Mesendoderm (in vitro differentiated cells): ENCODE results near the gene RPRD1B.

Experiments used
- DNase-seq: peaks from one replicate; pipeline ENCODE4 v3.0.0; 2013
- H2AK5ac ChIP-seq: 2 replicates; pipeline ENCODE4 v1.6.1; 2013; ENCODE audit warnings: low read length, inconsistent platforms
- H2BK120ac ChIP-seq: 2 replicates; pipeline ENCODE4 v1.6.1; 2013; ENCODE audit warnings: low read depth, mild to moderate bottlenecking, low read length, moderate library complexity, mixed read lengths
- H2BK15ac ChIP-seq: replicated peaks from 2 replicates; pipeline ENCODE4 v1.6.1; 2013; ENCODE audit warnings: low read depth, mild to moderate bottlenecking, moderate library complexity
- H2BK5ac ChIP-seq: 2 replicates; pipeline ENCODE4 v1.6.1; 2013; ENCODE audit warnings: low read length, inconsistent platforms
- H3K18ac ChIP-seq: 2 replicates; pipeline ENCODE4 v1.6.1; 2013; ENCODE audit warnings: mild to moderate bottlenecking, low read length, mixed read lengths
- H3K23ac ChIP-seq: one replicate; pipeline ENCODE4 v1.6.1; 2013; ENCODE audit warnings: low read length
- H3K27ac ChIP-seq: 2 replicates; pipeline ENCODE4 v1.5.1; 2013; ENCODE audit warnings: low read depth, mild to moderate bottlenecking, inconsistent platforms, low read length, moderate library complexity
- H3K27me3 ChIP-seq: 2 replicates; pipeline ENCODE4 v1.6.1; 2013; ENCODE audit warnings: low read length, control low read depth, mild to moderate bottlenecking, inconsistent platforms; ENCODE audit not compliant: insufficient read depth, poor library complexity
- H3K36me3 ChIP-seq: 2 replicates; pipeline ENCODE4 v1.6.1; 2013; ENCODE audit warnings: low read length, inconsistent platforms; ENCODE audit not compliant: control insufficient read depth, insufficient read depth
- H3K4ac ChIP-seq: one replicate; pipeline ENCODE4 v1.6.1; 2013; ENCODE audit warnings: low read depth, mild to moderate bottlenecking, low read length, moderate library complexity
- H3K4me1 ChIP-seq: 2 replicates; pipeline ENCODE4 v1.6.1; 2013; ENCODE audit warnings: low read depth, low read length, inconsistent platforms; ENCODE audit not compliant: control insufficient read depth
- H3K4me2 ChIP-seq: 2 replicates; pipeline ENCODE4 v1.6.1; 2013; ENCODE audit warnings: low read length
- H3K4me3 ChIP-seq: 2 replicates; pipeline ENCODE4 v1.5.1; 2013; ENCODE audit warnings: mild to moderate bottlenecking, low read length
- H3K56ac ChIP-seq: one replicate; pipeline ENCODE4 v1.6.1; 2013; ENCODE audit warnings: low read length
- H3K79me1 ChIP-seq: 2 replicates; pipeline ENCODE4 v1.6.1; 2013; ENCODE audit warnings: low read length, inconsistent platforms
- H3K79me2 ChIP-seq: 2 replicates; pipeline ENCODE4 v1.6.1; 2013; ENCODE audit warnings: mild to moderate bottlenecking, low read length; ENCODE audit not compliant: control insufficient read depth, insufficient read depth
- H3K9ac ChIP-seq: 2 replicates; pipeline ENCODE4 v1.6.1; 2013; ENCODE audit warnings: low read length, inconsistent platforms
- H4K5ac ChIP-seq: one replicate; pipeline ENCODE4 v1.6.1; 2013; ENCODE audit warnings: low read length
- H4K8ac ChIP-seq: one replicate; pipeline ENCODE4 v1.6.1; 2013; ENCODE audit warnings: low read depth, mild to moderate bottlenecking, control low read depth, low read length, moderate library complexity
- WGBS: extraction: QIAGEN DNeasy Blood & Tissue Kit; methylation state at CpG from one replicate; pipeline ENCODE4 v1.1.7; 2013; ENCODE audit warnings: low lambda C conversion rate, missing lambda C conversion rate; ENCODE audit not compliant: insufficient coverage; ENCODE audit errors: extremely low coverage; 5-methylcytosine and 5-hydroxymethylcytosine counted together

RPRD1B gene

DNA sequence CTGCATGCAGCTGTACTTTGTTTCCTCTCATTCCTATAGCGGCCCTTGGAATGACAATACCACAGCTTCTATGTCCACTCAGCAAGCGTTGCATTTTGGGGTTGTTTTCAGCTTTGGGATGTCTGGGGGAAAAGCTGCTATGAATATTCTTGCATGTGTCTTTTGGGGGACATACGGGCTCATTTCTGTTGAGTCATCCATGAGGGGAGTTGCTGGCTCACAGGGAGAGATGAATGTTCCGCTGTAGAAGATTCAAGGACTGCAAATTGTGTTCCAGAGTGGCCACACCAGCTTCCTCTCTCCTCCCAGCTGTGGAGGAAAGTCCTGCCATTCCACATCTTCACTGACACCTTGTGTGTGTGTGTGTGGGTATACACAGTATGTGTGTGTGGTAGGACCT lies 88.2 kb downstream of the RPRD1B start:
- no peaks in the 10 kb centered on the region for H3K36me3 ChIP-seq
- no peak overlapping the region for H3K4me2 ChIP-seq
- H3K23ac ChIP-seq, result no peak overlapping the region
- no peak overlapping the region for H3K27ac ChIP-seq
- peak overlapping the region; percentile 7 for H3K56ac ChIP-seq
- no peaks in the 10 kb centered on the region for H3K79me1 ChIP-seq
- no peak overlapping the region for H2BK120ac ChIP-seq
- H3K4me1 ChIP-seq, result no peaks in the 10 kb centered on the region
- H2AK5ac ChIP-seq, result no peak overlapping the region
- no peak for DNase-seq
- H3K79me2 ChIP-seq, result no peaks in the 10 kb centered on the region
- H2BK5ac ChIP-seq, result no peak overlapping the region
- H3K4me3 ChIP-seq, result no peak overlapping the region
- no peaks in the 10 kb centered on the region for H3K27me3 ChIP-seq
- no peak overlapping the region for H3K4ac ChIP-seq
- no peak overlapping the region for H2BK15ac ChIP-seq
- no peak overlapping the region for H4K8ac ChIP-seq
- WGBS, result no CpG with 5 or more reads among the region's 4 CpGs
- no peak overlapping the region for H3K9ac ChIP-seq
- H4K5ac ChIP-seq, result no peak overlapping the region
- no peak overlapping the region for H3K18ac ChIP-seq

GRCh38 chr20:38123021-38123587 lies 89.6 kb downstream of the RPRD1B start:
- Histone ChIP-seq H3K36me3 (no peaks in the 10 kb centered on the region), H3K4me2 (no peak overlapping the region), H3K27ac (peak overlapping the region; percentile 61), H3K4me3 (no peak overlapping the region), H3K79me2 (no peaks in the 10 kb centered on the region), H3K18ac (no peak overlapping the region), H3K23ac (no peak overlapping the region), H2BK120ac (no peak overlapping the region), H3K56ac (no peak overlapping the region), H3K9ac (no peak overlapping the region), H4K5ac (no peak overlapping the region), H3K79me1 (no peaks in the 10 kb centered on the region), H4K8ac (no peak overlapping the region), H3K27me3 (no peaks in the 10 kb centered on the region), H3K4ac (no peak overlapping the region), H2AK5ac (no peak overlapping the region), H3K4me1 (no peaks in the 10 kb centered on the region), H2BK5ac (no peak overlapping the region), H2BK15ac (no peak overlapping the region)
- WGBS, result no CpG with 5 or more reads among the region's 4 CpGs
- peak; percentile 56 for DNase-seq

DNA sequence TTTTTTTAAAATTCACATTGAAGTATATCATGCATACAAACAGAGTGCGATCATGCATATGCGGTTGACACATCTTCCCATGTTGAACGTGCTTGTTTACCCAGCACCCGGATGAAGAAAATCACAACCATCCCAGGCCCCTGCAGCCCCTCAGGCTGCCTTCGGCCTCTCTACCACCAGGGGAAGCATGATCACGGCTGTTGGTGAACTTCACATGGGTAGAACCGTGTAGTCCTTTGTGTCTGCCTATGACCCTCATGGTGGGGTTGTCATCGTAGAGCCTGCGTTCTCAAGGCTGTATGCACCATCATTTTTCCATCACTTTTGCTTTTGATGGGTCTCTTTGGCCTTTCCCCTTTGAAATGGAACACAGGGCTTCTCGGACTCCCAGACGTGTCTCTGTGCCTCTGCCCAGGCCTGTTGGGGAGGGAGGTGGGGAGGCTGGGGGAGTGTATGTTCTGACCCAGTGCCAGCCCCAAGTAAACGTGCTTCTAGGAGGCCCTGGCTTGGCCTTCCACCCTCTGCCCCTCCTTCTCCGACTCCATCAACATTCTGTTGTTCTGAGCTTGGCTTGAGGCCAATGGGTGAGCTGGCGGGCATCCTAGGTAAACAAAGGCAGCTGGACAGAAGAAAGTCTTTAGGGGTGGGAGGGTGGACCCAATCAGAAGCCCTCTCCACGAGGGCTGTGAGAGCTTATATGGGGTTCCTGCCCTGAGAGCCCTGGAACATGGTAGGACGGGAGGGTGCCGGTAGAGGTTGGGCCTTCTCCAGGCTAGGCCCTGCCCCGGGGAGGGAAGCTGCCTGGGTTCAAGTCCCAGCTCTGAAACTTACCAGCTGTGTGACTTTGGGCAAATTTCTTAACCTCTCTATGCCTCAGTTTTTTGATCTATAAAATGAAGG lies 91.9 kb downstream of the RPRD1B start:
- H3K56ac ChIP-seq, result no peak overlapping the region
- H3K23ac ChIP-seq, result no peak overlapping the region
- no peak overlapping the region for H4K8ac ChIP-seq
- no peak for DNase-seq
- H3K79me1 ChIP-seq, result no peaks in the 10 kb centered on the region
- H2BK15ac ChIP-seq, result no peak overlapping the region
- no peak overlapping the region for H3K4me2 ChIP-seq
- no peak overlapping the region for H3K4ac ChIP-seq
- no peak overlapping the region for H3K9ac ChIP-seq
- no peaks in the 10 kb centered on the region for H3K36me3 ChIP-seq
- no peaks in the 10 kb centered on the region for H3K27me3 ChIP-seq
- no peak overlapping the region for H3K18ac ChIP-seq
- H3K4me1 ChIP-seq, result no peaks in the 10 kb centered on the region
- no peak overlapping the region for H3K27ac ChIP-seq
- no peaks in the 10 kb centered on the region for H3K79me2 ChIP-seq
- no peak overlapping the region for H2BK5ac ChIP-seq
- no CpG with 5 or more reads among the region's 18 CpGs for WGBS
- no peak overlapping the region for H4K5ac ChIP-seq
- no peak overlapping the region for H2BK120ac ChIP-seq
- H2AK5ac ChIP-seq, result no peak overlapping the region
- no peak overlapping the region for H3K4me3 ChIP-seq

DNA sequence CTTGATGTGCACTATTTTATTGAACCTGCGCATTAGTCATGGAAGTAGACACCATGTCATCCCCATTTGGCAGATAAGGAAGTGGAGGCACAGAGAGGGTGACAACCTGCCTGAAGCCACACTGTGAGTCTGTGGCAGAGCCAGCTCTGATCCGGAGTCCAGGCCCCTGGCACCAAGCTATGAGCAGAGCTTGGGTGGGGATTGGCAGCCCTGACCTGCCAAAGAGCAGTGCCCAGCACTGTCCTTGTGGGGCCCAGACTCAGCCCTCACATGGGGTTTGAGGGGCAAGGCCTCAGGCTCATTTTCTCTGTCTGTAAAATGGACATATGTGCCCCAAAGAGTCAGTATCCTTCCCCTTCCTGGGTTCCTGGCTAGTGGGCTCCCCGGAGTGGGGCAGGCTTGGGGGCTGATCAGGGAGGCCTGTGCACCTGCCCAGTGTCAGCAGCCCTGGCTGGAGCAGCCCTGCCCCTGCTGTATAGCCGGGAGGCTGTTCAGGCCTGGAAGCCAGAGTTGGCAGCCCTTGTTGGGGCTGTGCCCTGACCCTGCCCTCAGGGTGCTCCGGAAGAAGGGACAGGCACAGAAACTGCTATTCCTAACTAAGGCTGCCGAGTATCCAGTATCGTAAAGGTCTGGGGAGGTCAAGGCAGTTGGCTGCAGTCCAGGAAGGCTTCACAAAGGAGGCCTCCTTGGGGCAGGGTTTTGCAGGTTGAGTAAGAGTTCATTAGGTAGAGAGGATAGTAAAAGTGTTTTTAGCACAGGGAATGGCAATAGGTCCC lies 92.8 kb downstream of the RPRD1B start:
- Histone ChIP-seq H3K4me1 (no peaks in the 10 kb centered on the region), H2BK5ac (no peak overlapping the region), H3K36me3 (no peaks in the 10 kb centered on the region), H4K5ac (no peak overlapping the region), H3K9ac (no peak overlapping the region), H3K56ac (no peak overlapping the region), H3K27ac (no peak overlapping the region), H3K23ac (no peak overlapping the region), H2AK5ac (no peak overlapping the region), H3K79me1 (no peaks in the 10 kb centered on the region), H3K4me2 (no peak overlapping the region), H3K18ac (no peak overlapping the region), H3K79me2 (no peaks in the 10 kb centered on the region), H4K8ac (no peak overlapping the region), H3K4ac (no peak overlapping the region), H2BK15ac (no peak overlapping the region), H3K27me3 (no peaks in the 10 kb centered on the region), H2BK120ac (no peak overlapping the region), H3K4me3 (no peak overlapping the region)
- DNase-seq, result no peak
- WGBS, result no CpG with 5 or more reads among the region's 7 CpGs

DNA sequence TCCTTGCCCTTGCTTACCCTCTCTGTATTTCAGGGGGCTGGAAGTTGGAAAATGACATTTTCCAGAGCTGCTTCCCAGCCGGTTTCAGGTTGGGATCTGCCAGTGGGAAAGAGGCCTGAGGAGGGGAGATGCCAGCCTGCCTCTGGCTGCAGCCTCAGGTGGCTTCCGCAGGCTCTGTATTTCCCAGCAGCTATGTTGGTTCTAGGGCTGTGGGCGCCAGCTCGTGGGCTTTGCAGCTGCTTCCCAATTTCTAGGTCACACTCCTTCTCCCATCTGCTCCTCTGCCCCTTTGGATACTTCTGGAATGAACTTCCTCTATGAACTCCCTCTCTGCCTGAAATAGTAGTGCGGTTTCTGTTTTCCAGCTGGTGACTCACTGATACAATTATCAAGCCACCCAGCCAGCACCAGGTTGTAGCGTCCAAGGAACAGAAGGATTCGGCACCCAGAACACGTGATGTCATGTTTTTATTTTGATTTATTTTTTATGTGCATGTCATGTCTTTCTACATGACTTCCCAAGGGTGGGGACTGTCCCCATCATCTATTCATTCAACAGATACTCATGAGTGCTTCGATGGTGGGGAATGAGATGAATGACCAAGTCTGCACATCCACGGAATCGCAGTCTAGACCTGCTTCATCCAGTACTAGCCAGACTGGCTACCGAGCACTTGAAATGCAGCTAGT lies 93.5 kb downstream of the RPRD1B start:
- WGBS, result no CpG with 5 or more reads among the region's 12 CpGs

More for the DNA sequence above, 93.5 kb downstream of the RPRD1B start:
- Histone ChIP-seq H3K23ac (no peak overlapping the region), H3K4me1 (no peaks in the 10 kb centered on the region), H3K18ac (no peak overlapping the region), H3K9ac (no peak overlapping the region), H3K4me2 (no peak overlapping the region), H3K27ac (no peak overlapping the region), H3K27me3 (no peaks in the 10 kb centered on the region), H2BK5ac (no peak overlapping the region), H4K8ac (no peak overlapping the region), H3K36me3 (no peaks in the 10 kb centered on the region), H2BK120ac (no peak overlapping the region), H4K5ac (no peak overlapping the region), H3K79me1 (no peaks in the 10 kb centered on the region), H2BK15ac (no peak overlapping the region), H2AK5ac (no peak overlapping the region), H3K79me2 (no peaks in the 10 kb centered on the region), H3K56ac (no peak overlapping the region), H3K4ac (no peak overlapping the region), H3K4me3 (no peak overlapping the region)
- no peak for DNase-seq
